CD14-positive monocyte (primary cell): Measurements from ENCODE around the gene BIRC3. TPM values are rescaled to one million over a fixed set of nuclear protein-coding genes. Genes with fewer than 3 reads are reported as not detected.
A peak's percentile ranks its signal among the peaks of the same experiment; 100 is the strongest.

Experiments
- DNase-seq, 3 donors: peaks; one replicate each; pipeline ENCODE4 v3.0.0-alpha.2; 2011 to 2022
- H2AFZ ChIP-seq: 2 replicates; pipeline ENCODE4 v1.6.0; 2012; ENCODE audit warnings: mild to moderate bottlenecking, low read depth, low read length, inconsistent platforms; ENCODE audit not compliant: insufficient read depth, poor library complexity, severe bottlenecking
- H3K27ac ChIP-seq, 2 donors: 1 replicate in 1 of 2; 2 replicates in 1 of 2; pipeline ENCODE4 v1.5.1; 2012 to 2013; ENCODE audit warnings: low read length in 2 of 2, control low read depth in 1 of 2, inconsistent platforms in 1 of 2, low read depth in 1 of 2, mild to moderate bottlenecking in 1 of 2
- H3K27me3 ChIP-seq, 2 donors: one replicate each; pipeline versions ENCODE4 v1.6.0 to v1.6.1; 2011 to 2013; ENCODE audit warnings: low read length in 2 of 2; ENCODE audit not compliant: control insufficient read depth in 2 of 2, insufficient read depth in 2 of 2
- H3K36me3 ChIP-seq, 2 donors: replicated peaks in 1 of 2; 1 replicate in 1 of 2; 2 replicates in 1 of 2; pipeline versions ENCODE4 v1.5.1 to v1.6.1; 2012 to 2013; ENCODE audit warnings: low read length in 2 of 2, control low read depth in 1 of 2, inconsistent platforms in 1 of 2, mild to moderate bottlenecking in 1 of 2; ENCODE audit not compliant: insufficient read depth in 2 of 2, control insufficient read depth in 1 of 2
- H3K4me1 ChIP-seq, 2 donors: 1 replicate in 1 of 2; 2 replicates in 1 of 2; pipeline versions ENCODE4 v1.5.1 to v1.6.1; 2012 to 2013; ENCODE audit warnings: low read length in 2 of 2, control low read depth in 1 of 2, inconsistent platforms in 1 of 2, mild to moderate bottlenecking in 1 of 2, moderate library complexity in 1 of 2; ENCODE audit not compliant: insufficient read depth in 2 of 2, control insufficient read depth in 1 of 2
- H3K4me2 ChIP-seq: replicated peaks from 2 replicates; pipeline ENCODE3; 2012; ENCODE audit warnings: low read length, moderate library complexity, mild to moderate bottlenecking; ENCODE audit not compliant: poor library complexity, severe bottlenecking; ENCODE audit errors: extremely low read depth
- H3K4me3 ChIP-seq, 3 experiments: fragments of 200-600 bp in 1 of 3; sonication (generic) in 1 of 3; replicated peaks in 1 of 3; 1 replicate in 2 of 3; 2 replicates in 1 of 3; pipeline ENCODE4 v1.5.1; 2011 to 2013; ENCODE audit warnings: low read length in 3 of 3, mild to moderate bottlenecking in 3 of 3, control low read depth in 2 of 3, low read depth in 2 of 3, inconsistent platforms in 1 of 3, moderate library complexity in 1 of 3
- H3K79me2 ChIP-seq: 2 replicates; pipeline ENCODE4 v1.6.0; 2012; ENCODE audit warnings: mild to moderate bottlenecking, control low read depth, inconsistent platforms, low read length, moderate library complexity; ENCODE audit not compliant: insufficient read depth
- H3K9ac ChIP-seq: 2 replicates; pipeline ENCODE4 v1.6.0; 2017; ENCODE audit warnings: low read length, mild to moderate bottlenecking; ENCODE audit not compliant: insufficient read depth, poor library complexity, severe bottlenecking
- H3K9me3 ChIP-seq, 2 donors: replicated peaks in 1 of 2; 1 replicate in 1 of 2; 2 replicates in 1 of 2; pipeline versions ENCODE4 v1.5.1 to v1.6.1; 2012 to 2013; ENCODE audit warnings: low read length in 2 of 2, control low read depth in 1 of 2; ENCODE audit not compliant: control insufficient read depth in 1 of 2, insufficient read depth in 1 of 2
- H4K20me1 ChIP-seq: 2 replicates; pipeline ENCODE4 v1.6.0; 2012; ENCODE audit warnings: mild to moderate bottlenecking, low read length, control low read depth, moderate library complexity; ENCODE audit not compliant: insufficient read depth
- H3K27ac Mint-ChIP-seq, 7 donors: one replicate each; pipeline ENCODE4 v1.8.0; 2020; ENCODE audit warnings: mild to moderate bottlenecking in 7 of 7, mixed read lengths in 7 of 7, moderate library complexity in 6 of 7, inconsistent platforms in 2 of 7
- H3K27me3 Mint-ChIP-seq, 3 donors: one replicate each; pipeline ENCODE4 v1.8.0; 2021 to 2022; ENCODE audit warnings: low read depth in 3 of 3, mild to moderate bottlenecking in 3 of 3, mixed read lengths in 3 of 3, moderate library complexity in 3 of 3, inconsistent platforms in 1 of 3
- H3K36me3 Mint-ChIP-seq, 2 donors: one replicate each; pipeline ENCODE4 v1.8.0; 2020; ENCODE audit warnings: mixed read lengths in 2 of 2, inconsistent platforms in 1 of 2, mild to moderate bottlenecking in 1 of 2
- H3K4me1 Mint-ChIP-seq: one replicate; pipeline ENCODE4 v1.8.0; 2020; ENCODE audit warnings: mild to moderate bottlenecking, mixed read lengths
- H3K4me3 Mint-ChIP-seq, 2 donors: one replicate each; pipeline ENCODE4 v1.8.0; 2020; ENCODE audit warnings: mild to moderate bottlenecking in 2 of 2, mixed read lengths in 2 of 2, moderate library complexity in 1 of 2
- H3K9me3 Mint-ChIP-seq, 7 donors: one replicate each; pipeline ENCODE4 v1.8.0; 2020 to 2022; ENCODE audit warnings: mixed read lengths in 7 of 7, mild to moderate bottlenecking in 6 of 7, moderate library complexity in 6 of 7, inconsistent platforms in 2 of 7
- WGBS: methylation state at CpG from one replicate; pipeline ENCODE4 v1.1.5; 2013; ENCODE audit warnings: missing lambda C conversion rate; ENCODE audit not compliant: insufficient coverage; 5-methylcytosine and 5-hydroxymethylcytosine counted together
- intact Hi-C, 2 donors: fragments of 100-400 bp; cut with micrococcal nuclease; formaldehyde crosslinking; loops; one replicate each; pipeline versions ENCODE4 v1.15.0 to v1.15.1; 2023
- polyA plus RNA-seq, 3 donors: library from polyadenylated mRNA; depleted of rRNA in 1 of 3; unstranded in 2 of 3; stranded (reverse) in 1 of 3; fragments of 300-500 nt in 2 of 3; fragments of >200 nt in 1 of 3; fragmentation: Illumina TruSeq in 2 of 3; gene quantifications; 1 replicate in 2 of 3; 2 replicates in 1 of 3; pipeline ENCODE4 v1.2.3, GENCODE V29; 2012 to 2021
- TF ChIP-seq, protein P1 (sequence below): fragments of 200-600 bp; IDR thresholded peaks from one replicate; pipeline ENCODE4 v1.8.0; 2022; ENCODE audit warnings: antibody characterized with exemption, mild to moderate bottlenecking

Gene BIRC3
- polyA plus RNA-seq, 3 donors: 3.0 to 9.8 (median 9.5) TPM

DNA sequence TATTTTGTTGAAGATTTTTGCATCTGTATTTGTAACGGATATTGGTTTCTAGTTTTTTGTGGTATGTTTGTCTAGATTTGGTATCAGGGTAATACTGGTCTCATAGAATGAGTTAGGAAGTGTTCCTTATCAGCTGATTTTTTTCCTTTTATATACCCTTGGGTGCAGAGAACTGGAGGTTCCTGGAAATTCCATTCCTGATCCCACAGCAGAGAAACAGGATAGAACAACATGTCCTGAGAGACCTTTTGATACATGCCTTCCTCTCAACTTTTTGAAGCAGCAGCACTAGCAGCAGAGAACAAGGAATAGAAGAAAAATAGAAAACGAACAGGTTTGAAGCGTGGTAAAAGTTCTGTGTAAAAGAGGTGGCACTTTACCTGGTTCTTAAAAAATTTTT, 66.6 kb downstream of the BIRC3 start:
- Histone ChIP-seq H3K9me3 (no peaks in the 10 kb centered on the region), H4K20me1 (no peaks in the 10 kb centered on the region), H3K27ac (no peak overlapping the region), H3K27me3 (no peaks in the 10 kb centered on the region), H3K4me3 (no peak overlapping the region), H3K4me1 (no peaks in the 10 kb centered on the region), H3K79me2 (no peaks in the 10 kb centered on the region), H3K36me3 (peaks cover 46 to 91% of the 10 kb centered on the region in 2 donors), H2AFZ (no peak overlapping the region), H3K9ac (no peak overlapping the region), H3K4me2 (no peak overlapping the region)
- H3K4me3 Mint-ChIP-seq: no peak overlapping the region
- 100% methylated on average over 1 of the region's 3 CpGs for WGBS
- no peaks in the 10 kb centered on the region for H3K4me1 Mint-ChIP-seq
- intact Hi-C loops: no loop called here
- DNase-seq: no peak
- no peaks in the 10 kb centered on the region for H3K9me3 Mint-ChIP-seq
- TF ChIP-seq, protein P1, sequence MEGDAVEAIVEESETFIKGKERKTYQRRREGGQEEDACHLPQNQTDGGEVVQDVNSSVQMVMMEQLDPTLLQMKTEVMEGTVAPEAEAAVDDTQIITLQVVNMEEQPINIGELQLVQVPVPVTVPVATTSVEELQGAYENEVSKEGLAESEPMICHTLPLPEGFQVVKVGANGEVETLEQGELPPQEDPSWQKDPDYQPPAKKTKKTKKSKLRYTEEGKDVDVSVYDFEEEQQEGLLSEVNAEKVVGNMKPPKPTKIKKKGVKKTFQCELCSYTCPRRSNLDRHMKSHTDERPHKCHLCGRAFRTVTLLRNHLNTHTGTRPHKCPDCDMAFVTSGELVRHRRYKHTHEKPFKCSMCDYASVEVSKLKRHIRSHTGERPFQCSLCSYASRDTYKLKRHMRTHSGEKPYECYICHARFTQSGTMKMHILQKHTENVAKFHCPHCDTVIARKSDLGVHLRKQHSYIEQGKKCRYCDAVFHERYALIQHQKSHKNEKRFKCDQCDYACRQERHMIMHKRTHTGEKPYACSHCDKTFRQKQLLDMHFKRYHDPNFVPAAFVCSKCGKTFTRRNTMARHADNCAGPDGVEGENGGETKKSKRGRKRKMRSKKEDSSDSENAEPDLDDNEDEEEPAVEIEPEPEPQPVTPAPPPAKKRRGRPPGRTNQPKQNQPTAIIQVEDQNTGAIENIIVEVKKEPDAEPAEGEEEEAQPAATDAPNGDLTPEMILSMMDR: no peak
- no peaks in the 10 kb centered on the region for H3K27me3 Mint-ChIP-seq
- no peak overlapping the region for H3K27ac Mint-ChIP-seq
- H3K36me3 Mint-ChIP-seq: peaks cover 63 to 77% of the 10 kb centered on the region in 2 donors

- Histone ChIP-seq H2AFZ (no peak overlapping the region), H3K79me2 (no peaks in the 10 kb centered on the region), H3K36me3 (peaks cover 40 to 91% of the 10 kb centered on the region in 2 donors), H3K9ac (no peak overlapping the region), H3K27me3 (no peaks in the 10 kb centered on the region), H4K20me1 (no peaks in the 10 kb centered on the region), H3K27ac (no peak overlapping the region), H3K4me1 (no peaks in the 10 kb centered on the region), H3K4me3 (no peak overlapping the region), H3K4me2 (no peak overlapping the region), H3K9me3 (no peaks in the 10 kb centered on the region)
- intact Hi-C loops: no loop called here
- TF ChIP-seq, protein P1: no peak
- peak overlapping the region in 2 of 7 donors; percentile 43 to 50 for H3K27ac Mint-ChIP-seq
- peaks cover 63 to 77% of the 10 kb centered on the region in 2 donors for H3K36me3 Mint-ChIP-seq
- 95% methylated on average over 9 of the region's 15 CpGs for WGBS
- no peaks in the 10 kb centered on the region for H3K9me3 Mint-ChIP-seq
- no peak overlapping the region for H3K4me3 Mint-ChIP-seq
- no peaks in the 10 kb centered on the region for H3K4me1 Mint-ChIP-seq
- DNase-seq: no peak
- no peaks in the 10 kb centered on the region for H3K27me3 Mint-ChIP-seq
Observed at GRCh38 chr11:102384419-102385079, 67.3 kb downstream of the BIRC3 start.
